Endodermal cell (in vitro differentiated cells): ENCODE measurements around the gene BARX2. TPM values are rescaled to one million over a fixed set of nuclear protein-coding genes. Genes with fewer than 3 reads are reported as not detected.
A peak's percentile ranks its signal among the peaks of the same experiment; 100 is the strongest.

Experiments used
- DNase-seq: peaks from one replicate; pipeline ENCODE4 v3.0.0-alpha.2; 2017
- H3K27ac ChIP-seq: 2 replicates; pipeline ENCODE4 v1.5.1; 2013; ENCODE audit warnings: mild to moderate bottlenecking, low read depth, low read length, moderate library complexity
- H3K27me3 ChIP-seq: 2 replicates; pipeline ENCODE4 v1.6.1; 2013; ENCODE audit warnings: mild to moderate bottlenecking, low read length, moderate library complexity; ENCODE audit not compliant: insufficient read depth, control insufficient read depth, poor library complexity, severe bottlenecking
- H3K36me3 ChIP-seq: 2 replicates; pipeline ENCODE4 v1.7.0; 2013; ENCODE audit warnings: mild to moderate bottlenecking, low read length, moderate library complexity; ENCODE audit not compliant: control insufficient read depth, insufficient read depth
- H3K4me1 ChIP-seq: one replicate; pipeline ENCODE4 v1.7.0; 2013; ENCODE audit warnings: low read length; ENCODE audit not compliant: control insufficient read depth, insufficient read depth
- H3K4me3 ChIP-seq: 2 replicates; pipeline ENCODE4 v1.5.1; 2013; ENCODE audit warnings: mild to moderate bottlenecking, low read length, moderate library complexity
- H3K9ac ChIP-seq: 2 replicates; pipeline ENCODE4 v1.6.1; 2013; ENCODE audit warnings: mild to moderate bottlenecking, low read length, moderate library complexity; ENCODE audit not compliant: poor library complexity, severe bottlenecking; ENCODE audit errors: extremely low read depth
- H3K9me3 ChIP-seq: 2 replicates; pipeline ENCODE4 v1.6.1; 2013; ENCODE audit warnings: mild to moderate bottlenecking, low read length, moderate library complexity; ENCODE audit not compliant: control insufficient read depth
- H3K27ac Mint-ChIP-seq: 2 replicates; pipeline ENCODE4 v1.8.0; 2020; ENCODE audit warnings: mixed read lengths
- H3K27me3 Mint-ChIP-seq: 2 replicates; pipeline ENCODE4 v1.8.0; 2021; ENCODE audit warnings: mild to moderate bottlenecking, mixed read lengths; ENCODE audit not compliant: insufficient read depth
- H3K36me3 Mint-ChIP-seq: 2 replicates; pipeline ENCODE4 v1.8.0; 2020; ENCODE audit warnings: low read depth, mixed read lengths
- H3K4me1 Mint-ChIP-seq: 2 replicates; pipeline ENCODE4 v1.8.0; 2020; ENCODE audit warnings: mixed read lengths
- H3K4me3 Mint-ChIP-seq: 2 replicates; pipeline ENCODE4 v1.8.0; 2020; ENCODE audit warnings: mild to moderate bottlenecking, moderate library complexity, mixed read lengths
- H3K9me3 Mint-ChIP-seq: 2 replicates; pipeline ENCODE4 v1.8.0; 2020; ENCODE audit warnings: mild to moderate bottlenecking, mixed read lengths
- WGBS, 2 experiments: methylation state at CpG; one replicate each; pipeline versions ENCODE4 v1.1.5 to v1.1.7; 2013; ENCODE audit warnings: missing lambda C conversion rate in 2 of 2, mixed read lengths in 1 of 2; ENCODE audit not compliant: insufficient coverage in 1 of 2, insufficient read length in 1 of 2; 5-methylcytosine and 5-hydroxymethylcytosine counted together
- total RNA-seq, 2 donors: library from RNA; stranded (reverse); fragmentation: NEBNext Ultra II Directional in 1 of 2; extraction: Animal tissue kit (Norgen Biotek cat#: 25700) in 1 of 2; gene quantifications; 2 replicates in 1 of 2; 3 replicates in 1 of 2; pipeline ENCODE4 v1.2.1, GENCODE V29; 2021
- TF ChIP-seq, protein P1 (sequence below): fragments of 200-600 bp; sonication (generic); conservative IDR thresholded peaks from 2 replicates; pipeline ENCODE4 v1.5.0; 2021; ENCODE audit warnings: antibody characterized with exemption, mild to moderate bottlenecking

Gene BARX2
- total RNA-seq, 2 donors from 2014 or later = not detected

DNA sequence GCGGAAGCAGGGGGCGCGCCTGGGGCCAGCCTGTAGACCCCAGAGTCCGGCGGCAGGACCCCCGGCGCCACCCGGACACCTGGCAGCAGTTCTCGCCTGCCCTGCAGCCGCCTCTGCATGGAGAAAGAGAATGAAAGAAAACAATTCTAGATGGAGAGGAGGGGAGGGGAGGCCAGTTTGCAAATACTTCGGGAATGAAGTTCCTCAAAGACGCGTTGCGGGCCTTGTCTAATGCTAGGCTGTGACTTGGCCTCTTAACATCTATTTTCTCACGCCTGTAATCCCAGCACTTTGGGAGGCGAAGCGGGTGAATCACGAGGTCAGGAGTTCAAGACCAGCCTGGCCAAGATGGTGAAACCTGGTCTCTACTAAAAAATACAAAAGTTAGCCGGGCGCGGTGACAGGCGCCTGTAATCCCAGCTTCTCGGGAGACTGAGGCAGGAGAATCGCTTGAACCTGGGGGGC lies 2.1 kb upstream of the BARX2 start:
- peaks cover 95% of the 10 kb centered on the region for H3K27me3 Mint-ChIP-seq
- no peak overlapping the region for H3K27ac Mint-ChIP-seq
- DNase-seq = no peak

DNA sequence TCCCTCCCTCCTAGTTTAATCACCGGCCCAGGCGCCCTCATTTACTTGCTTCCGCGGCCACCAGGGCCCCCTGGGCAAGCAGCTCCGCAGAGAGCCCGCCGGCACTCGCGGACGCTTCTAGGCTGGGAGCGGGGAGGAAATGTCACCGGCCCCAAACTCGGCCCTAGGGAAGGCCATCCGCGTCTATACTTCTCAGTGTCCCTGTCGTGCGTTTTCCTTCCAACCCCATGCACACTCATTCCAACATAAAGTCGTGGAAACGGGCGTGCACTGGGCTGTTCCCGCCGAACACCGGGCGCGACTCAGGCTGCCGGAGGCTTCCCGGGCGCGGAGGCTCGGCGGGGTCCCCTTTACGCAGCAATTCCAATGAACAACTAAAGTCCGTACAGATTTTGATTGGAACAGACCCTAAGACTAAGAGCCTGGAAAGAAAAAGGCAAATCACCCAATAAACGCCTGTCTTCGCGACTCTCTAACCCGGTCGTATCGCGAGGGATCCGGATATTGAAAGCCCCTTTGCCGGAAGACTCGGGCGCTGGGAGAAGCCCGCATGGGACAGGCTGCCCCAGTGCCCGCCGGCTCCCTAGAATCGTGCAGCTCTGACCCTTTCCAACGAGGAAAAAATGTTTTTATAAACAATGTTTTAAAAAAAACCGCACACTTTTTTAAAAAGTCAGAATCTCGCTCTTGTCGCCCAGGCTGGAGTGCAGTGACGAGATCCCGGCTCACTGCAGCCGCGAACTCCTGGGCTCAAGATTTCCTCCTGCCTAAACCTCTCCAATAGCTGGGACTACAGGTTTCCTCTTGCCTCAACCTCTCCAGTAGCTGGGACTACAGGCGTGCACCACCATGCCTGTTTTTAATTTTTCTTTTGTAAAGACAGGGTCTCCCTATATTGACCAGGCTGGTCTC lies 1.3 kb upstream of the BARX2 start:
- Mint-ChIP-seq H3K9me3 (no peaks in the 10 kb centered on the region), H3K4me3 (peak overlapping the region; percentile 61), H3K36me3 (no peaks in the 10 kb centered on the region), H3K27ac (no peak overlapping the region), H3K27me3 (peaks cover 95% of the 10 kb centered on the region), H3K4me1 (peaks cover 6% of the 10 kb centered on the region)
- Histone ChIP-seq H3K27me3 (peaks cover 96% of the 10 kb centered on the region), H3K27ac (no peak overlapping the region), H3K9ac (no peak overlapping the region), H3K36me3 (no peaks in the 10 kb centered on the region), H3K9me3 (no peaks in the 10 kb centered on the region), H3K4me1 (no peaks in the 10 kb centered on the region), H3K4me3 (peak overlapping the region; percentile 79)
- peak; percentile 75 for DNase-seq
- 4 to 6% methylated on average over 30 to 57 of the region's 57 CpGs for WGBS, 2 experiments
- TF ChIP-seq, protein P1, sequence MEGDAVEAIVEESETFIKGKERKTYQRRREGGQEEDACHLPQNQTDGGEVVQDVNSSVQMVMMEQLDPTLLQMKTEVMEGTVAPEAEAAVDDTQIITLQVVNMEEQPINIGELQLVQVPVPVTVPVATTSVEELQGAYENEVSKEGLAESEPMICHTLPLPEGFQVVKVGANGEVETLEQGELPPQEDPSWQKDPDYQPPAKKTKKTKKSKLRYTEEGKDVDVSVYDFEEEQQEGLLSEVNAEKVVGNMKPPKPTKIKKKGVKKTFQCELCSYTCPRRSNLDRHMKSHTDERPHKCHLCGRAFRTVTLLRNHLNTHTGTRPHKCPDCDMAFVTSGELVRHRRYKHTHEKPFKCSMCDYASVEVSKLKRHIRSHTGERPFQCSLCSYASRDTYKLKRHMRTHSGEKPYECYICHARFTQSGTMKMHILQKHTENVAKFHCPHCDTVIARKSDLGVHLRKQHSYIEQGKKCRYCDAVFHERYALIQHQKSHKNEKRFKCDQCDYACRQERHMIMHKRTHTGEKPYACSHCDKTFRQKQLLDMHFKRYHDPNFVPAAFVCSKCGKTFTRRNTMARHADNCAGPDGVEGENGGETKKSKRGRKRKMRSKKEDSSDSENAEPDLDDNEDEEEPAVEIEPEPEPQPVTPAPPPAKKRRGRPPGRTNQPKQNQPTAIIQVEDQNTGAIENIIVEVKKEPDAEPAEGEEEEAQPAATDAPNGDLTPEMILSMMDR = peak; percentile 27

More for the DNA sequence above, 2.1 kb upstream of the BARX2 start:
- TF ChIP-seq, protein P1 = no peak
- Histone ChIP-seq H3K4me1 (no peaks in the 10 kb centered on the region), H3K9me3 (no peaks in the 10 kb centered on the region), H3K27ac (no peak overlapping the region), H3K4me3 (peak overlapping the region; percentile 36), H3K36me3 (no peaks in the 10 kb centered on the region), H3K27me3 (peaks cover 96% of the 10 kb centered on the region), H3K9ac (no peak overlapping the region)
- Mint-ChIP-seq H3K4me3 (peak overlapping the region; percentile 61), H3K4me1 (peaks cover 6% of the 10 kb centered on the region), H3K9me3 (no peaks in the 10 kb centered on the region), H3K36me3 (no peaks in the 10 kb centered on the region)
- WGBS, 2 experiments = 3 to 5% methylated on average over 18 to 24 of the region's 24 CpGs

DNA sequence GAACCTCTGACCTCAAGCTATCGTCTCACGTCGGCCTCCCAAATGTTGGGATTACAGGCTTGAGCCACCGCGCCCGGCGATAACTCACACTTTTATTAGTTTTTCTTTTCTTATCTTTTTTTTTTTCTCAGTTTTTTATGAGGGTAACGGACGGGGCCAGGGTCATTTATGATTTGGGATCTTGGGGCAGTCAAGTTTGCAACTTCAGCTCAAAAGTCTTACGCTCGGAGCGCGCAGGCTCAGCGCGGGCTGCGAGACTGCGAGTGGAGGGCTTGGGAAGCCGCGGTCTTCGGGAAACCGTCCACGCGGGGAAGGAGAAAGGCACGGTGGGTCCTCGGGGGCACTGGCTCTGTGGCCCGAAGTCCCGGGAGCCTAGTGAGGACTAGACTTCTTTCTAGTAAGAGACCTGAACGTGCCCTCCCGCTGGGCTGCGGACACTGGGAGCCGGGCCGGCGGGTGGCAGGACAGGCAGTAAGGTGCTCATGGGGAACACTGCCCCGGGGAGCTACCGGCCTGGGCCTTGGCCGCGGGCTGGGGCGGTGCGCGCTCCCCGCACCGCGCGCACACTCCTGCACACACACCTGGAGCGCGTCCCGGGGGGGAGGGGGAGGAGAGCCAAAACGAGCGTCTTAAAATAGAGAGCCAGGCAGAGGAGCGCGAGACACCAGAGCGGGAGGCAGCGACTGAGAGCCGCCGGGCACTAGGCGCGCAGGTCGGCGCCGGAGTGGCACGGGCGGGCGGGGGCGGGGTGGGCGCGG lies 476 bp upstream of the BARX2 start:
- no peaks in the 10 kb centered on the region for H3K4me1 ChIP-seq
- peaks cover 6% of the 10 kb centered on the region for H3K4me1 Mint-ChIP-seq
- no peak overlapping the region for H3K9ac ChIP-seq
- H3K9me3 Mint-ChIP-seq = no peaks in the 10 kb centered on the region
- H3K27me3 ChIP-seq = peaks cover 92% of the 10 kb centered on the region
- WGBS, 2 experiments = 3 to 4% methylated on average over 24 to 66 of the region's 66 CpGs
- TF ChIP-seq, protein P1 = no peak
- H3K27ac Mint-ChIP-seq = no peak overlapping the region
- no peaks in the 10 kb centered on the region for H3K9me3 ChIP-seq
- H3K27me3 Mint-ChIP-seq = peaks cover 95% of the 10 kb centered on the region
- DNase-seq = peak; percentile 86
- no peaks in the 10 kb centered on the region for H3K36me3 ChIP-seq
- peak overlapping the region; percentile 61 for H3K4me3 Mint-ChIP-seq
- H3K27ac ChIP-seq = no peak overlapping the region
- H3K36me3 Mint-ChIP-seq = no peaks in the 10 kb centered on the region
- H3K4me3 ChIP-seq = peak overlapping the region; percentile 79
